Heart left ventricle (tissue), 16 donors: ENCODE data around the gene RAB11FIP2. TPM values are rescaled to one million over a fixed set of nuclear protein-coding genes. Genes with fewer than 3 reads are reported as not detected.

ENCODE experiments used
- ATAC-seq, 4 donors: fragments of 200-7000 bp; cut with Tn5 transposase; one replicate each; pipeline ENCODE4 v1.9.1; 2020 to 2022; ENCODE audit warnings: moderate library complexity in 4 of 4, mild to moderate bottlenecking in 3 of 4, moderate number of reproducible peaks in 1 of 4
- DNase-seq, 5 donors: peaks; one replicate each; pipeline ENCODE4 v3.0.0-alpha.2; 2020
- H3K27ac ChIP-seq, 12 donors: fragments of 200-600 bp; sonication (generic) in 4 of 12; one replicate each; pipeline versions ENCODE4 v1.5.0 to v1.8.0; 2016 to 2022; ENCODE audit warnings: mild to moderate bottlenecking in 2 of 12
- H3K27me3 ChIP-seq, 9 donors: fragments of 200-600 bp; sonication (generic) in 2 of 9; one replicate each; pipeline versions ENCODE4 v1.5.1 to v1.8.0; 2016 to 2022; ENCODE audit warnings: mild to moderate bottlenecking in 3 of 9
- H3K36me3 ChIP-seq, 9 donors: fragments of 200-600 bp; sonication (generic) in 2 of 9; one replicate each; pipeline versions ENCODE4 v1.5.0 to v1.8.0; 2018 to 2022; ENCODE audit warnings: mild to moderate bottlenecking in 2 of 9
- H3K4me1 ChIP-seq, 12 donors: fragments of 200-600 bp; sonication (generic) in 4 of 12; one replicate each; pipeline versions ENCODE4 v1.5.0 to v1.8.0; 2016 to 2022; ENCODE audit warnings: mild to moderate bottlenecking in 3 of 12
- H3K4me3 ChIP-seq, 12 donors: fragments of 200-600 bp; sonication (generic) in 4 of 12; one replicate each; pipeline versions ENCODE4 v1.5.0 to v1.8.0; 2017 to 2022; ENCODE audit warnings: mild to moderate bottlenecking in 9 of 12, moderate library complexity in 4 of 12
- H3K9me3 ChIP-seq, 12 donors: fragments of 200-600 bp; sonication (generic) in 4 of 12; one replicate each; pipeline versions ENCODE4 v1.5.0 to v1.8.0; 2016 to 2022; ENCODE audit warnings: mild to moderate bottlenecking in 1 of 12
- POLR2A ChIP-seq, 2 donors: fragments of 450-650 bp; IDR thresholded peaks; one replicate each; pipeline ENCODE4 v1.6.1; 2017; ENCODE audit warnings: antibody characterized with exemption in 2 of 2, mild to moderate bottlenecking in 2 of 2, moderate library complexity in 2 of 2
- WGBS, 4 donors: extraction: QIAGEN DNeasy Blood & Tissue Kit in 2 of 4; methylation state at CpG; one replicate each; pipeline versions ENCODE4 v1.1.5 to v1.1.7; 2013 to 2018; 5-methylcytosine and 5-hydroxymethylcytosine counted together
- intact Hi-C, 10 donors: fragments of 100-400 bp; cut with DNase I; formaldehyde crosslinking; loops; one replicate each; pipeline versions ENCODE4 v1.11.1 to v1.14.2; 2022
- polyA plus RNA-seq, 2 donors: library from polyadenylated mRNA; stranded (reverse); fragments of 200-250 nt; gene quantifications; one replicate each; pipeline ENCODE4 v1.2.3, GENCODE V29; 2013
- total RNA-seq, 9 donors: library from RNA; depleted of rRNA in 2 of 9; stranded (reverse); fragments of >200 nt in 2 of 9; fragmentation: NEBNext Ultra II Directional in 3 of 9; extraction: Animal tissue kit (Norgen Biotek cat#: 25700) in 3 of 9; gene quantifications; one replicate each; pipeline versions ENCODE4 v1.1.0 to v1.2.4, GENCODE V29; 2016 to 2023
- TF ChIP-seq, protein P1 (sequence below), 12 donors: fragments of 200-600 bp; sonication (generic) in 4 of 12; IDR thresholded peaks; one replicate each; pipeline versions ENCODE4 v1.5.0 to v1.8.0; 2018 to 2022; ENCODE audit warnings: antibody characterized with exemption in 12 of 12, mild to moderate bottlenecking in 5 of 12
- donor health status: ischemic (EF 13 %, LVEDD 7.1; RV severe dilation, severe dysfunction).
- donor health status: healthy with polysubstance abuse.
- donor health status: DM: no; HTN: yes; CAD: no.
- donor health status: DM: no; HTN: no; CAD: no.
- donor health status: ischemic (EF 25% LVEDD 6.9; RV normal size, moderate dysfunction).
- donor health status: ischemic (EF 25% LVEDD 5.7; RV mildly dilated, moderate dysfunction).
- donor health status: healthy.
- donor health status: DM: yes; HTN: yes; CAD: no.
- donor health status: ischemic (EF 35%, LVEDD 5.7; RV mildly dilated, moderate dysfunction).
- donor health status: nonischemic (EF 11% LVEDD 7.7; RV severe dilation, severe dysfunction).
- donor health status: DM: yes; HTN: yes; CAD: no.
- donor health status: PGD.
- donor health status: ischemic (EF 29% LVEDD 5.4; RV normal size, mild dysfunction).
- donor health status: nonischemic (EF 23%, LVEDD 6.1; RV moderate dilation, normal function).

RAB11FIP2 gene
- total and polyA plus RNA-seq, 11 donors: 1.6 to 20.3 (median 12.3) TPM

GRCh38 chr10:118047880-118048279 lies 1.1 kb upstream of the RAB11FIP2 start:
- Histone ChIP-seq H3K27me3 (no peaks in the 10 kb centered on the region), H3K4me3 (no peak overlapping the region), H3K36me3 (no peaks in the 10 kb centered on the region), H3K4me1 (peaks cover 3 to 35% (median 27%) of the 10 kb centered on the region in 12 donors), H3K9me3 (no peaks in the 10 kb centered on the region), H3K27ac (peak overlapping the region in 1 of 12 donors; percentile 92)
- intact Hi-C loops: loop anchor here in 1 of 10 donors (10.0 kb wide), 1 partner anchor 287 kb away; no protein-coding TSS in a partner anchor
- DNase-seq (no peak), ATAC-seq (no peak)
- TF ChIP-seq POLR2A (IDR thresholded peaks at IDR 0.05): no peak
- TF ChIP-seq, protein P1, sequence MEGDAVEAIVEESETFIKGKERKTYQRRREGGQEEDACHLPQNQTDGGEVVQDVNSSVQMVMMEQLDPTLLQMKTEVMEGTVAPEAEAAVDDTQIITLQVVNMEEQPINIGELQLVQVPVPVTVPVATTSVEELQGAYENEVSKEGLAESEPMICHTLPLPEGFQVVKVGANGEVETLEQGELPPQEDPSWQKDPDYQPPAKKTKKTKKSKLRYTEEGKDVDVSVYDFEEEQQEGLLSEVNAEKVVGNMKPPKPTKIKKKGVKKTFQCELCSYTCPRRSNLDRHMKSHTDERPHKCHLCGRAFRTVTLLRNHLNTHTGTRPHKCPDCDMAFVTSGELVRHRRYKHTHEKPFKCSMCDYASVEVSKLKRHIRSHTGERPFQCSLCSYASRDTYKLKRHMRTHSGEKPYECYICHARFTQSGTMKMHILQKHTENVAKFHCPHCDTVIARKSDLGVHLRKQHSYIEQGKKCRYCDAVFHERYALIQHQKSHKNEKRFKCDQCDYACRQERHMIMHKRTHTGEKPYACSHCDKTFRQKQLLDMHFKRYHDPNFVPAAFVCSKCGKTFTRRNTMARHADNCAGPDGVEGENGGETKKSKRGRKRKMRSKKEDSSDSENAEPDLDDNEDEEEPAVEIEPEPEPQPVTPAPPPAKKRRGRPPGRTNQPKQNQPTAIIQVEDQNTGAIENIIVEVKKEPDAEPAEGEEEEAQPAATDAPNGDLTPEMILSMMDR (IDR thresholded peaks at IDR 0.05): no peak
- WGBS, 4 donors: 77 to 85% (median 82%) methylated on average over 5 of the region's 5 CpGs

GRCh38 chr10:118047157-118047719 lies 497 bp upstream of the RAB11FIP2 start:
- DNase-seq: peak in 2 of 5 donors; percentile 27 to 44
- intact Hi-C loops: loop anchor here in 1 of 10 donors (10.0 kb wide), 1 partner anchor 288 kb away; no protein-coding TSS in a partner anchor
- peak overlapping the region in 11 of 12 donors; percentile 90 to 95 (median 94) for H3K27ac ChIP-seq
- H3K36me3 ChIP-seq: no peaks in the 10 kb centered on the region
- WGBS, 4 donors: 46 to 56% (median 49%) methylated on average over 22 of the region's 22 CpGs
- H3K4me1 ChIP-seq: peaks cover 3 to 41% (median 33%) of the 10 kb centered on the region in 12 donors
- H3K9me3 ChIP-seq: no peaks in the 10 kb centered on the region
- H3K27me3 ChIP-seq: no peaks in the 10 kb centered on the region
- ATAC-seq: peak in 2 of 4 donors; percentile 4 to 30
- TF ChIP-seq POLR2A (IDR thresholded peaks at IDR 0.05): no peak
- TF ChIP-seq, protein P1 (IDR thresholded peaks at IDR 0.05): no peak
- H3K4me3 ChIP-seq: peak overlapping the region; percentile 69 to 97 (median 90)

- Histone ChIP-seq H3K4me1 (peaks cover 3 to 54% (median 45%) of the 10 kb centered on the region in 12 donors), H3K27me3 (no peaks in the 10 kb centered on the region), H3K4me3 (peak overlapping the region; percentile 69 to 97 (median 90)), H3K36me3 (no peaks in the 10 kb centered on the region), H3K27ac (peak overlapping the region; percentile 68 to 95 (median 94)), H3K9me3 (no peaks in the 10 kb centered on the region)
- WGBS, 4 donors: 0 to 1% (median 0%) methylated on average over 5 to 14 of the region's 14 CpGs
- intact Hi-C loops: loop anchor here in 1 of 10 donors (10.0 kb wide), 1 partner anchor 289 kb away; no protein-coding TSS in a partner anchor
- TF ChIP-seq, protein P1 (IDR thresholded peaks at IDR 0.05): no peak
- TF ChIP-seq POLR2A (IDR thresholded peaks at IDR 0.05): no peak
- DNase-seq (peak in 4 of 5 donors; percentile 38 to 56 (median 47)), ATAC-seq (peak; percentile 21 to 62 (median 53))
Observed at GRCh38 chr10:118045837-118046394, 825 bp downstream of the RAB11FIP2 start.

GRCh38 chr10:118045158-118045836 lies 1.4 kb downstream of the RAB11FIP2 start:
- Histone ChIP-seq H3K9me3 (no peaks in the 10 kb centered on the region), H3K27me3 (no peaks in the 10 kb centered on the region), H3K4me1 (peaks cover 3 to 58% (median 48%) of the 10 kb centered on the region in 12 donors), H3K36me3 (no peaks in the 10 kb centered on the region), H3K27ac (peak overlapping the region in 11 of 12 donors; percentile 68 to 95 (median 93)), H3K4me3 (peak overlapping the region in 11 of 12 donors; percentile 69 to 93 (median 88))
- intact Hi-C loops: loop anchor here in 1 of 10 donors (10.0 kb wide), 1 partner anchor 290 kb away; no protein-coding TSS in a partner anchor
- no peak for DNase-seq
- no peak for ATAC-seq
- WGBS, 4 donors: 32 to 40% (median 37%) methylated on average over 8 of the region's 8 CpGs
- TF ChIP-seq, protein P1 (IDR thresholded peaks at IDR 0.05): no peak
- no peak for TF ChIP-seq POLR2A (IDR thresholded peaks at IDR 0.05)
